Caco-2 (cell line): ENCODE data around the gene CDCA7L. TPM values are rescaled to one million over a fixed set of nuclear protein-coding genes. Genes with fewer than 3 reads are reported as not detected.

Source experiments
- BruUV-seq: library from RNA; stranded (reverse); fragments of 400-500 nt; replicated peaks from 2 replicates; lab custom pipeline; 2021; lab: Mats Ljungman, UMichigan
- CTCF ChIA-PET: fragments of 300-600 bp; sonication (Branson Sonifier 250); formaldehyde crosslinking; loops from one replicate; lab custom pipeline; 2022; ENCODE audit warnings: antibody characterized with exemption; lab: Charles Lee
- POLR2A ChIA-PET: fragments of 300-600 bp; sonication (Branson Sonifier 250); formaldehyde crosslinking; loops from one replicate; lab custom pipeline; 2022; ENCODE audit warnings: antibody characterized with exemption; lab: Charles Lee
- DNase-seq, 2 experiments: peaks; one replicate each; pipeline versions ENCODE4 v3.0.0 to v3.0.0-alpha.2; 2020 to 2022
- H3K27me3 ChIP-seq: replicated peaks from 2 replicates; pipeline ENCODE4 v1.6.0; 2011; ENCODE audit warnings: low read length; ENCODE audit not compliant: control insufficient read depth, insufficient read depth
- H3K36me3 ChIP-seq: 2 replicates; pipeline ENCODE4 v1.5.1; 2011; ENCODE audit warnings: low read length; ENCODE audit not compliant: control insufficient read depth, insufficient read depth
- H3K4me1 ChIP-seq: fragments of 250-450 bp; sonication (Bioruptor Pico); 2 replicates; pipeline ENCODE4 v1.5.1; 2020; ENCODE audit warnings: mild to moderate bottlenecking
- H3K4me3 ChIP-seq: 2 replicates; pipeline ENCODE4 v1.5.1; 2011; ENCODE audit warnings: low read depth, mild to moderate bottlenecking, control low read depth, low read length
- H3K9me3 ChIP-seq: fragments of 250-450 bp; sonication (Bioruptor Pico); 2 replicates; pipeline ENCODE4 v1.5.1; 2020; ENCODE audit warnings: mild to moderate bottlenecking, moderate library complexity
- H3K27ac Mint-ChIP-seq: one replicate; pipeline ENCODE4 v1.8.0; 2022; ENCODE audit warnings: mixed read lengths; ENCODE audit not compliant: unreplicated experiment
- H3K27me3 Mint-ChIP-seq: one replicate; pipeline ENCODE4 v1.8.0; 2022; ENCODE audit warnings: mixed read lengths; ENCODE audit not compliant: insufficient read depth, unreplicated experiment
- H3K36me3 Mint-ChIP-seq: one replicate; pipeline ENCODE4 v1.8.0; 2022; ENCODE audit warnings: mild to moderate bottlenecking, mixed read lengths; ENCODE audit not compliant: insufficient read depth, unreplicated experiment
- H3K4me1 Mint-ChIP-seq: one replicate; pipeline ENCODE4 v1.8.0; 2022; ENCODE audit warnings: low read depth, mixed read lengths; ENCODE audit not compliant: unreplicated experiment
- H3K4me3 Mint-ChIP-seq: one replicate; pipeline ENCODE4 v1.8.0; 2022; ENCODE audit warnings: mild to moderate bottlenecking, moderate library complexity, mixed read lengths; ENCODE audit not compliant: unreplicated experiment
- H3K9me3 Mint-ChIP-seq: one replicate; pipeline ENCODE4 v1.8.0; 2022; ENCODE audit warnings: mixed read lengths; ENCODE audit not compliant: unreplicated experiment
- intact Hi-C: fragments of 100-400 bp; cut with micrococcal nuclease; formaldehyde crosslinking; loops from one replicate; pipeline ENCODE4 v1.10.0; 2022; ENCODE audit not compliant: unreplicated experiment
- total RNA-seq: library from RNA; stranded (reverse); gene quantifications from 2 replicates; pipeline ENCODE4 v1.2.3, GENCODE V29; 2022
- TF ChIP-seq, protein P1 (sequence below), 2 experiments: fragments of 200-600 bp in 1 of 2; IDR thresholded peaks; 1 replicate in 1 of 2; 2 replicates in 1 of 2; pipeline versions ENCODE4 v1.5.1 to v1.8.0; 2011 to 2022; ENCODE audit warnings: antibody characterized with exemption in 1 of 2, control low read depth in 1 of 2, inconsistent platforms in 1 of 2, low read depth in 1 of 2, low read length in 1 of 2, mild to moderate bottlenecking in 1 of 2, moderate library complexity in 1 of 2; ENCODE audit not compliant: insufficient read depth in 1 of 2, severe bottlenecking in 1 of 2, unreplicated experiment in 1 of 2

The CDCA7L gene
- total RNA-seq, 1 experiment from 2014 or later: 19.1 TPM

DNA sequence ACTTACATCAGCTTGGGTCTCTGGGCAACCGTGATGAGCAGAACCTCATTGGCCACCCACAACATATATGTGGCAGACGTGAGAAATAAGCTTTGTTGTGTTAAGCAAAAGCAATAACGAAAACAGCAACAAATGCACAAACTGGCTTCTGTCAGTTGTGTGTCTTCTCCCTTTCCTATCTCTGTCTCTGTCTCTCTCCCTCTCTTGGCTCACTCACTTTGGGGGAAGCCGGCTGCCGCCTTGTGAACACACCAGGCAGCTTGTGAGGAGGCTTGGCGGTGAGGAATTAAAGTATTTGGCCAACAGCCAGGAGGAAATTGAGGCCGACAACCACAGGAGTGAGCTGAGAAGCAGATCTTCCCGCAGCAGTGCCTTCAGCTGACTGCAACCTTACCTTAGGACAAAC is 21.9 kb upstream of the CDCA7L start:
- Mint-ChIP-seq H3K4me1 (no peaks in the 10 kb centered on the region), H3K36me3 (no peaks in the 10 kb centered on the region), H3K9me3 (no peaks in the 10 kb centered on the region), H3K27ac (no peak overlapping the region), H3K27me3 (peaks cover 15% of the 10 kb centered on the region), H3K4me3 (no peak overlapping the region)
- TF ChIP-seq, protein P1, sequence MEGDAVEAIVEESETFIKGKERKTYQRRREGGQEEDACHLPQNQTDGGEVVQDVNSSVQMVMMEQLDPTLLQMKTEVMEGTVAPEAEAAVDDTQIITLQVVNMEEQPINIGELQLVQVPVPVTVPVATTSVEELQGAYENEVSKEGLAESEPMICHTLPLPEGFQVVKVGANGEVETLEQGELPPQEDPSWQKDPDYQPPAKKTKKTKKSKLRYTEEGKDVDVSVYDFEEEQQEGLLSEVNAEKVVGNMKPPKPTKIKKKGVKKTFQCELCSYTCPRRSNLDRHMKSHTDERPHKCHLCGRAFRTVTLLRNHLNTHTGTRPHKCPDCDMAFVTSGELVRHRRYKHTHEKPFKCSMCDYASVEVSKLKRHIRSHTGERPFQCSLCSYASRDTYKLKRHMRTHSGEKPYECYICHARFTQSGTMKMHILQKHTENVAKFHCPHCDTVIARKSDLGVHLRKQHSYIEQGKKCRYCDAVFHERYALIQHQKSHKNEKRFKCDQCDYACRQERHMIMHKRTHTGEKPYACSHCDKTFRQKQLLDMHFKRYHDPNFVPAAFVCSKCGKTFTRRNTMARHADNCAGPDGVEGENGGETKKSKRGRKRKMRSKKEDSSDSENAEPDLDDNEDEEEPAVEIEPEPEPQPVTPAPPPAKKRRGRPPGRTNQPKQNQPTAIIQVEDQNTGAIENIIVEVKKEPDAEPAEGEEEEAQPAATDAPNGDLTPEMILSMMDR (IDR thresholded peaks at IDR 0.05; ENCODE audit: insufficient read depth in 1 of 2, low read depth in 1 of 2, low read length in 1 of 2, severe bottlenecking in 1 of 2, unreplicated experiment in 1 of 2): no peak
- CTCF ChIA-PET: no interaction called here
- Histone ChIP-seq H3K36me3 (no peaks in the 10 kb centered on the region), H3K4me1 (no peaks in the 10 kb centered on the region), H3K4me3 (no peak overlapping the region), H3K9me3 (no peaks in the 10 kb centered on the region), H3K27me3 (no peaks in the 10 kb centered on the region; the same call in 1 of the 2 replicates)
- intact Hi-C loops: no loop called here
- DNase-seq: no peak
- POLR2A ChIA-PET: no interaction called here
- BruUV-seq: no TSS peak

DNA sequence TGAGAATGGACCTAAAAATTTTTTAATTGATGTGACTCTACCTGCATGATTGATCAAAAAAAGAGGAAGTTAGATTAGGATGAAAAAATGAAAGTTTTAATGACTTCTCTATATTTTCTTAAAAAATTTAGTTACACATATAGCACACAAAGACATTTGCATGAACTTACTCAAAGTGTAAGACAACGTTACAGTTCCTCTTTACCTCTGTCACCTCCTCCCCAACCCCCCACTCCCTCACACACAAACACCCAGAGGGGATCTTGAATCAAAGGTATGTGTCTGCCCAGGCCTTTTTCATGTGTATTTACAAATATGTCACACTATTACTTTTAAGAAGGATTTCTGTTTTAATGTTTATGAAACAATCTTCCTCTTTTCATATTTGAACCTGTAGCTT is 20.6 kb upstream of the CDCA7L start:
- Mint-ChIP-seq H3K27ac (no peak overlapping the region), H3K9me3 (no peaks in the 10 kb centered on the region), H3K4me3 (no peak overlapping the region), H3K36me3 (no peaks in the 10 kb centered on the region), H3K4me1 (no peaks in the 10 kb centered on the region), H3K27me3 (peaks cover 18% of the 10 kb centered on the region)
- ChIA-PET POLR2A (no interaction called here), CTCF (no interaction called here)
- no peaks in the 10 kb centered on the region for H3K4me1 ChIP-seq
- no peaks in the 10 kb centered on the region; the same call in 1 of the 2 replicates for H3K27me3 ChIP-seq
- TF ChIP-seq, protein P1 (IDR thresholded peaks at IDR 0.05; ENCODE audit: insufficient read depth in 1 of 2, low read depth in 1 of 2, low read length in 1 of 2, severe bottlenecking in 1 of 2, unreplicated experiment in 1 of 2): no peak
- H3K4me3 ChIP-seq: no peak overlapping the region
- BruUV-seq: no TSS peak
- H3K36me3 ChIP-seq: no peaks in the 10 kb centered on the region
- intact Hi-C loops: no loop called here
- no peaks in the 10 kb centered on the region for H3K9me3 ChIP-seq
- DNase-seq: no peak

DNA sequence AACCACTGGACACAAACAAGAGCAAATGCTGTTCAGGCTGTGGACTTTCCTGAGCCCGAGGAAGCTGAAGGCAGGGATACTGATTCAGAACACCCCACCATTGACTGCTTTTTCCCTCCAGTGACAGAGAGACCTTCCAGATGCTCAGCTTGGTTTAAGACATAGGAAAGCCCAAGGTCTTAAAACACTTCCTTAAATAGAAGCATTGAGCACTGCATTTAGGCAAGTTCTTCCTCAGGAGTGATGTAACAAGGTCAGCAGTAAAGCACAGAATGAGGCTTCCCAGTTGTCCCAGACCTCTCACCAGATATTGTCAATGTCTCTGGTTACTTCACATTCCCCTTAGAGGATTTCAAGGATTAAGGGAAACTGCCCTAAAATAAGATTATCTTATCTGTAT is 19.6 kb upstream of the CDCA7L start:
- no peaks in the 10 kb centered on the region for H3K36me3 ChIP-seq
- H3K27me3 Mint-ChIP-seq: peaks cover 18% of the 10 kb centered on the region
- peaks cover 3% of the 10 kb centered on the region; the same call in 1 of the 2 replicates for H3K4me1 ChIP-seq
- TF ChIP-seq, protein P1 (IDR thresholded peaks at IDR 0.05; ENCODE audit: insufficient read depth in 1 of 2, low read depth in 1 of 2, low read length in 1 of 2, severe bottlenecking in 1 of 2, unreplicated experiment in 1 of 2): no peak
- BruUV-seq: no TSS peak
- H3K27ac Mint-ChIP-seq: no peak overlapping the region
- intact Hi-C loops: no loop called here
- DNase-seq: no peak
- H3K27me3 ChIP-seq: no peaks in the 10 kb centered on the region; the same call in 1 of the 2 replicates
- H3K9me3 Mint-ChIP-seq: no peaks in the 10 kb centered on the region
- no peaks in the 10 kb centered on the region for H3K4me1 Mint-ChIP-seq
- no peak overlapping the region for H3K4me3 Mint-ChIP-seq
- H3K36me3 Mint-ChIP-seq: no peaks in the 10 kb centered on the region
- H3K4me3 ChIP-seq: no peak overlapping the region
- ChIA-PET POLR2A (no interaction called here), CTCF (no interaction called here)
- H3K9me3 ChIP-seq: no peaks in the 10 kb centered on the region
